NCI-H69 (cell line): ENCODE data around the gene SDK2.

Source experiments
- DNase-seq: peaks from one replicate; lab custom pipeline; 2025; lab: John Stamatoyannopoulos, UW

The SDK2 gene

GRCh38 chr17:73533781-73534180, 110.5 kb downstream of the SDK2 start:
- DNase-seq, result peak; percentile 92

- no peak for DNase-seq
Observed at GRCh38 chr17:73533127-73533526, 111.1 kb downstream of the SDK2 start.

- peak; percentile 84 for DNase-seq
Observed at GRCh38 chr17:73532421-73532901, 111.8 kb downstream of the SDK2 start.

GRCh38 chr17:73531158-73531557, 113.1 kb downstream of the SDK2 start:
- DNase-seq, result no peak

GRCh38 chr17:73528679-73529078, 115.6 kb downstream of the SDK2 start:
- DNase-seq, result no peak

- no peak for DNase-seq
Observed at GRCh38 chr17:73526952-73527351, 117.3 kb downstream of the SDK2 start.

- DNase-seq, result no peak
Observed at GRCh38 chr17:73524941-73525679, 119.1 kb downstream of the SDK2 start.

- no peak for DNase-seq
Observed at GRCh38 chr17:73522696-73523095, 121.5 kb downstream of the SDK2 start.

- no peak for DNase-seq
Observed at GRCh38 chr17:73522107-73522506, 122.1 kb downstream of the SDK2 start.

- DNase-seq, result peak; percentile 36
Observed at GRCh38 chr17:73521376-73521775, 122.9 kb downstream of the SDK2 start.

GRCh38 chr17:73520369-73520761, 123.9 kb downstream of the SDK2 start:
- no peak for DNase-seq

- no peak for DNase-seq
Observed at GRCh38 chr17:73519714-73520368, 124.4 kb downstream of the SDK2 start.

- DNase-seq, result no peak
Observed at GRCh38 chr17:73519011-73519410, 125.2 kb downstream of the SDK2 start.

- no peak for DNase-seq
Observed at GRCh38 chr17:73516431-73516830, 127.8 kb downstream of the SDK2 start.

- no peak for DNase-seq
Observed at GRCh38 chr17:73514146-73514863, 129.9 kb downstream of the SDK2 start.

- no peak for DNase-seq
Observed at GRCh38 chr17:73513426-73513825, 130.8 kb downstream of the SDK2 start.

GRCh38 chr17:73511719-73512115, 132.5 kb downstream of the SDK2 start:
- no peak for DNase-seq

GRCh38 chr17:73510981-73511718, 133.1 kb downstream of the SDK2 start:
- peak; percentile 73 for DNase-seq

GRCh38 chr17:73508931-73509605, 135.2 kb downstream of the SDK2 start:
- no peak for DNase-seq

GRCh38 chr17:73508057-73508930, 136.0 kb downstream of the SDK2 start:
- DNase-seq, result peak; percentile 71
